ENCODE measurements around the gene ZBED1.
"Not testable (repeated sequence)": the region's sequence is repeated elsewhere in the genome, so short reads cannot be mapped to it uniquely, and the experiment has no call there.

ZBED1 gene

DNA sequence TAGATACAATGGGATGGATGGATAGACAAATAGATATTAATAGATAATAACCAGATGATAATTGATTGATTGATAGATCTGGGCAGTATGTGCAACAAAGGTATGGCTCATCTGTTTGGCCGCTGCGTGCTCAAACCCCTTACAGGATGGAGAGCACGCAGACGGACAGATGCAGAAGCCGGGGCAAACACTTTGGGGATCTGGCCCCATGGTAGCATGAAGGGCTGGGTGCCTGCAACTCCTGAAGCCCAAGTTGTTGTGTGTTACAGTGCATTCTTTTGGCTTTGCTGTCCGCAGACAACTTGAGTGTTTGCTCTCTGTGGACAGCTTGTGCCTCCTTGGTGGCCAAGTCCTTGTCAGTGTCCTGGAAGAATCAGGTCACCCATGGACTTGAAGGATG, 10.6 kb upstream of the ZBED1 start:
- in situ Hi-C loops (cut with MboI; ENCODE audit: low pct_unique_long_range_greater_than_20kb, low sequenced_read_pairs, unreplicated experiment), result no loop called here
- TF ChIP-seq, protein P1, sequence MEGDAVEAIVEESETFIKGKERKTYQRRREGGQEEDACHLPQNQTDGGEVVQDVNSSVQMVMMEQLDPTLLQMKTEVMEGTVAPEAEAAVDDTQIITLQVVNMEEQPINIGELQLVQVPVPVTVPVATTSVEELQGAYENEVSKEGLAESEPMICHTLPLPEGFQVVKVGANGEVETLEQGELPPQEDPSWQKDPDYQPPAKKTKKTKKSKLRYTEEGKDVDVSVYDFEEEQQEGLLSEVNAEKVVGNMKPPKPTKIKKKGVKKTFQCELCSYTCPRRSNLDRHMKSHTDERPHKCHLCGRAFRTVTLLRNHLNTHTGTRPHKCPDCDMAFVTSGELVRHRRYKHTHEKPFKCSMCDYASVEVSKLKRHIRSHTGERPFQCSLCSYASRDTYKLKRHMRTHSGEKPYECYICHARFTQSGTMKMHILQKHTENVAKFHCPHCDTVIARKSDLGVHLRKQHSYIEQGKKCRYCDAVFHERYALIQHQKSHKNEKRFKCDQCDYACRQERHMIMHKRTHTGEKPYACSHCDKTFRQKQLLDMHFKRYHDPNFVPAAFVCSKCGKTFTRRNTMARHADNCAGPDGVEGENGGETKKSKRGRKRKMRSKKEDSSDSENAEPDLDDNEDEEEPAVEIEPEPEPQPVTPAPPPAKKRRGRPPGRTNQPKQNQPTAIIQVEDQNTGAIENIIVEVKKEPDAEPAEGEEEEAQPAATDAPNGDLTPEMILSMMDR (IDR thresholded peaks at IDR 0.05; ENCODE audit: extremely low read depth, insufficient read depth, missing control alignments), result no peak

DNA sequence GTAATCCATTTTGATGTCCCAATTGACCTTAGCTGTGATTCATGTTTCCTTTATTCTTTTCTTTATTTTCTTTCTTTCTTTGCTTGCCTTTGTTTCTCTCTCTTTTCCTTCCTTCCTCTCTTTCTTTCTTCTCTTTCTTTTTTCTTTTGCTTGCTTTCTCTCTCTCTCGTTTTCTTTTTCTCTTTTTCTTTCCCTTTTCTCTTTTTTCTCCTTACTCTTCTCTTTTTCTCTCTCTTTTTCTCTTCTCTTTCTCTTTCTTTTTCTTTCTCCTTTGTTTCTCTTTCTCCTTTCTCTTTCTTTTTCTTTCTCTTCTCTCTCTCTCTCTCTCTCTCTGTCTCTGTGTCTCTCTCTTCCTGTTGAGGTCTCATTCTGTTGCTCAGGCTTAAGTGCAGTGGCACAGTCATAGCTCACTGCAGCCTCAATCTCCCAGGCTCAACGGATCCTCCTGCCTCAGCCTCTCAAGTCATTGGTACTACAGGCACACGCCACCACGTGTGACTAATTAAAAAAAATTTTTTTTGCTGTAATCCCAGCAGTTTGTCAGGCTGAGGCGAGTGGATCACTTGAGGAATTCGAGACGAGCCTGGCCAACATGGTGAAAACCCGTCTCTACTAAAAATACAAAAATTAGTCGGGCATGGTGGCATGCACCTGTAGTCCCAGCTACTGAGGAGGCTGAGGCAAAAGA, 8.0 kb upstream of the ZBED1 start:
- TF ChIP-seq, protein P1 (IDR thresholded peaks at IDR 0.05; ENCODE audit: extremely low read depth, insufficient read depth, missing control alignments), result no peak
- in situ Hi-C loops (cut with MboI; ENCODE audit: low pct_unique_long_range_greater_than_20kb, low sequenced_read_pairs, unreplicated experiment), result no loop called here
- DNase-seq (ENCODE audit: low spot score), result no peak

More for the DNA sequence above, 10.6 kb upstream of the ZBED1 start:
- DNase-seq (ENCODE audit: low spot score), result no peak

DNA sequence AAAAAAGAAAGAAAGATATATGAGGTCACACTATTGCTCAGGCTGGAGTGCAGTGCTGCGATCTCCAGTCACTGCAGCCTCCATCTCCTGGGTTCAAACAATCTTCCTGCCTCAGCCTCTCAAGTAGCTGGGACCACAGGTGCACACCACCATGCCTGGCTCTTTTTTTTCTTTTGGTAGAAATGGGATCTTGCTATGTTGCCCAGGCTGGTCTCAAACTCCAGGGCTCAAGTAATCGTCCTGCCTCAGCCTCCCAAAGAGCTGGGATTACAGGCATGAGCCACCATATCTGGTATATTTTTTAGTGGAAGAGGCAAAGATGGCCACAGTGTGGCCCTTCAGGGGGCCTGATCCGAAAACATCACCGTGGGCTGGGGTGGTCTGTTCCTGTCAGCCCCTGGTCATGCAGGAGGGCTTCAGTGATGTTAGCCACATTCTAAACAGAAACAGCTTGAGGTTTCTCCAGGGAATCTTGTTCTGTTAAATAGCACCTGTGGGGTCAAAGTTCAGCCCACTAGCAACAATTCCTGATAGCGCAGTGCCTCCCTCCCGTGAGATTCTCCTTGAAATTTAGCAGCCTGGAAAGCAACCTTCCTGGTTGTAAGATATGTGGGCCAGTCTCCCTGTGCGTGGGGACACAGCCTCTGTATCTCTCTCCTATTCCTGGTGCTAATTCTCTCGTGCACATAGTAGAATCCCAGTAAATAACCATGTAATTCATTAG, 7.3 kb upstream of the ZBED1 start:
- TF ChIP-seq, protein P1 (IDR thresholded peaks at IDR 0.05; ENCODE audit: extremely low read depth, insufficient read depth, missing control alignments), result no peak
- no peak for DNase-seq (ENCODE audit: low spot score)
- in situ Hi-C loops (cut with MboI; ENCODE audit: low pct_unique_long_range_greater_than_20kb, low sequenced_read_pairs, unreplicated experiment), result no loop called here

DNA sequence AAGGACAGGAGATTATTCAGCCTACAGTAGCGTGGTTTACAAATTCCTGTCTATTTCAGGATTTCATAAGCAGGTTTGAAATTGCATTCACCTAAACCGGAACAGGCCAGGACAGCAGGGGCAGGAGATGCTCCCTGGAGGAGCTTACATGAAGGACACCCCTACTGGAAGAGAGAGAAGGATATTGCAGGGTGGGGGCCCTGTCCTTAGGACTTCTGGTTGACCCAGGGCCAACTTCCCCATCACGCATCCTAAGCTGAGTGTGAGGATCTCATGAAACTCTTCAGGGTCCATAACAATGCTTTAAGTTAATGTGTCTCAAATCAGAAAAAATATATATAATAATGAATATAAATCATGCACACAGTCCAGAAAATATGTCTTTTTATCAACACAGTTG, 6.4 kb upstream of the ZBED1 start:
- in situ Hi-C loops (cut with MboI; ENCODE audit: low pct_unique_long_range_greater_than_20kb, low sequenced_read_pairs, unreplicated experiment), result no loop called here
- no peak for DNase-seq (ENCODE audit: low spot score)
- TF ChIP-seq, protein P1 (IDR thresholded peaks at IDR 0.05; ENCODE audit: extremely low read depth, insufficient read depth, missing control alignments), result no peak

DNA sequence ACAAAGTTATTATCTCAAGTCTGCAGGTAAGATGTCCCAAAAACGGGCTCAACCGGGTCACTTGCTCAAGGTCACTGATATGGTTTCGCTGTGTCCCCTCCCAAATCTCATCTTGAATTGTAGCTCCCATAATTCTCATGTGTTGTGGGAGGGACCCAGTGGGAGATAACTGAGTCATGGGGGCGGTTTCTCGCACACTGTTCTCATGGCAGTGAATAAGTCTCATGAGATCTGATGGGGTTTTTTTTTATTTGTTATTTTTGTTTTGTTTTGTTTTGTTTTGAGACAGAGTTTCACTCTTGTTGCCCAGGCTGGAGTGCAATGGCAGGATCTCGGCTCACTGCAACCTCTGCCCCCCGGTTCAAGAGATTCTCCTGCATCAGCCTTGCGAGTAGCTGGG, 4.6 kb upstream of the ZBED1 start:
- in situ Hi-C loops (cut with MboI; ENCODE audit: low pct_unique_long_range_greater_than_20kb, low sequenced_read_pairs, unreplicated experiment); DNase-seq (ENCODE audit: low spot score): not testable (repeated sequence)

DNA sequence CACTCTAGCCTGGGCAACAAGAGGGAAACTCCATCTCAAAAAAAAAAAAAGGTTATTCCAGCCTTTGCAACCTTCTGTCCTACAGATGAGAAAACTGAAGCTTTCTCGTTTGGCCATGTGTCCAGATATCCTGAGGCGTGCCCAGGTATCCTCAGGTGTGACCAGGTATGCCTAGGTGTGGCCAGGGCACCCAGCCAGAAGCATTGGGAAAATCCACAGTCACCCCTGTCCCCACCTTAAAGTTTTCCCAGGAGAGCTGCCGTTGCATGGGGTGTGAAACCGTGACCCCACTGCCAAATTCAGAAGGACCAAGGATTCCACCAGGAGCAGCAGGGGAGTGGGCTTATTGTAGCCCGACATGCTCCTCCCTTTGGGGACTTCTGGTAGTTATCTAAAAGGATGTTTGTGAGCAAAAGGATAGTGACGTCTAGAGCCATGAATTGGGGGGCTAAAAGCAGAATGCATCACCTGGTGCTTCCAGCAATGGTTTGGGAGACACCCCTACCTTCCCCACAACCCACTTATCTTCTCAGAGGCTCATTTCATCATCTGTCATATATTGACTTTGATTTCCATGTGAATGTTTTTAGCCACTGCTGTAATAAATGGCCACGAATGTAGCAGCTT, 4.0 kb upstream of the ZBED1 start:
- TF ChIP-seq, protein P1 (IDR thresholded peaks at IDR 0.05; ENCODE audit: extremely low read depth, insufficient read depth, missing control alignments), result no peak
- in situ Hi-C loops (cut with MboI; ENCODE audit: low pct_unique_long_range_greater_than_20kb, low sequenced_read_pairs, unreplicated experiment), result no loop called here
- DNase-seq (ENCODE audit: low spot score), result no peak
